Endothelial cell of umbilical vein (primary cell): ENCODE results near the gene ANGPT4. TPM values are rescaled to one million over a fixed set of nuclear protein-coding genes. Genes with fewer than 3 reads are reported as not detected.

Source experiments
- BruUV-seq: library from RNA; stranded (reverse); fragments of 400-500 nt; replicated peaks from 2 replicates; lab custom pipeline; 2021; lab: Mats Ljungman, UMichigan
- CTCF ChIA-PET: fragments of 300-600, 350-600 bp; sonication (Branson Sonifier 250); formaldehyde crosslinking; loops from one replicate; lab custom pipeline; 2021; ENCODE audit warnings: antibody characterized with exemption, inconsistent platforms; lab: Charles Lee
- POLR2A ChIA-PET: fragments of 300-600, 350-600 bp; sonication (Branson Sonifier 250); formaldehyde crosslinking; loops from one replicate; lab custom pipeline; 2021; ENCODE audit warnings: antibody characterized with exemption, inconsistent platforms; lab: Charles Lee
- DNase-seq: peaks from one replicate; pipeline ENCODE4 v3.0.0-alpha.2; 2011; ENCODE audit warnings: low read depth, low spot score
- FAIRE-seq: peaks from 2 replicates; lab custom pipeline; 2011; peaks lifted over from hg19 to GRCh38; lab: Jason Lieb, UNC
- H2AFZ ChIP-seq: 2 replicates; pipeline ENCODE4 v1.6.0; 2012; ENCODE audit warnings: low read depth, low read length, control low read depth, inconsistent platforms
- H3K27ac ChIP-seq: 2 replicates; pipeline ENCODE4 v1.5.1; 2011; ENCODE audit warnings: low read depth, mild to moderate bottlenecking, control low read depth, low read length, moderate library complexity; ENCODE audit not compliant: insufficient read depth
- H3K27me3 ChIP-seq, 2 experiments: 2 replicates each; pipeline versions ENCODE4 v1.6.0 to v1.6.1; 2011; ENCODE audit warnings: low read length in 2 of 2, mixed read lengths in 1 of 2; ENCODE audit not compliant: control insufficient read depth in 2 of 2, insufficient read depth in 2 of 2
- H3K36me3 ChIP-seq, 2 experiments: 2 replicates in 1 of 2; 3 replicates in 1 of 2; pipeline ENCODE4 v1.5.1; 2011; ENCODE audit warnings: low read length in 2 of 2, mild to moderate bottlenecking in 1 of 2, moderate library complexity in 1 of 2; ENCODE audit not compliant: control insufficient read depth in 2 of 2, insufficient read depth in 2 of 2; ENCODE audit errors: extremely low read depth in 1 of 2
- H3K4me1 ChIP-seq: 3 replicates; pipeline ENCODE4 v1.5.1; 2011; ENCODE audit warnings: mild to moderate bottlenecking, low read length; ENCODE audit not compliant: control insufficient read depth, insufficient read depth; ENCODE audit errors: extremely low read depth
- H3K4me2 ChIP-seq: 2 replicates; pipeline ENCODE4 v1.6.1; 2011; ENCODE audit warnings: low read length, control low read depth, mixed read lengths; ENCODE audit not compliant: insufficient read depth
- H3K4me3 ChIP-seq, 3 experiments: fragments of 200-600 bp in 1 of 3; sonication (generic), shearing (Covaris generic) in 1 of 3; replicated peaks in 1 of 3; 2 replicates each; pipeline ENCODE4 v1.5.1; 2011 to 2016; ENCODE audit warnings: control low read depth in 3 of 3, low read length in 3 of 3, mild to moderate bottlenecking in 2 of 3, inconsistent platforms in 1 of 3, low read depth in 1 of 3, moderate library complexity in 1 of 3; ENCODE audit not compliant: insufficient read depth in 1 of 3
- H3K79me2 ChIP-seq: 2 replicates; pipeline ENCODE4 v1.6.0; 2012; ENCODE audit warnings: low read length, inconsistent platforms; ENCODE audit not compliant: control insufficient read depth, insufficient read depth
- H3K9ac ChIP-seq: replicated peaks from 2 replicates; pipeline ENCODE3; 2011; ENCODE audit warnings: low read length, control low read depth; ENCODE audit not compliant: insufficient read depth; ENCODE audit errors: extremely low read depth
- H3K9me1 ChIP-seq: replicated peaks from 3 replicates; pipeline ENCODE4 v1.6.0; 2011; ENCODE audit warnings: mild to moderate bottlenecking, low read length; ENCODE audit not compliant: control insufficient read depth, insufficient read depth; ENCODE audit errors: extremely low read depth
- H3K9me3 ChIP-seq: replicated peaks from 2 replicates; pipeline ENCODE4 v1.5.1; 2012; ENCODE audit warnings: low read length, inconsistent platforms; ENCODE audit not compliant: control insufficient read depth, insufficient read depth
- H4K20me1 ChIP-seq: replicated peaks from 2 replicates; pipeline ENCODE3; 2011; ENCODE audit warnings: mild to moderate bottlenecking, low read length; ENCODE audit not compliant: control insufficient read depth, insufficient read depth; ENCODE audit errors: extremely low read depth
- CTCF ChIP-seq, 2 donors: IDR thresholded peaks; 1 replicate in 1 of 2; 2 replicates in 1 of 2; pipeline ENCODE4 v1.5.1; 2011; ENCODE audit warnings: low read length in 2 of 2, mild to moderate bottlenecking in 2 of 2, moderate library complexity in 2 of 2, control low read depth in 1 of 2, inconsistent platforms in 1 of 2, low read depth in 1 of 2; ENCODE audit not compliant: insufficient read depth in 1 of 2; ENCODE audit errors: extremely low read depth in 1 of 2
- EZH2 ChIP-seq: IDR thresholded peaks from 2 replicates; pipeline ENCODE4 v1.6.1; 2012; ENCODE audit warnings: borderline replicate concordance, low read depth, mild to moderate bottlenecking, moderate library complexity, low read length, inconsistent platforms; ENCODE audit not compliant: severe bottlenecking
- FOS ChIP-seq: IDR thresholded peaks from 2 replicates; pipeline ENCODE4 v1.6.1; 2011; ENCODE audit warnings: mild to moderate bottlenecking, low read length, moderate library complexity, borderline replicate concordance; ENCODE audit not compliant: insufficient read depth
- GATA2 ChIP-seq: IDR thresholded peaks from 2 replicates; pipeline ENCODE4 v1.7.0; 2011; ENCODE audit warnings: low read depth, mild to moderate bottlenecking, moderate library complexity, mixed read lengths, low read length; ENCODE audit not compliant: insufficient read length, insufficient read depth
- JUN ChIP-seq: IDR thresholded peaks from 2 replicates; pipeline ENCODE4 v1.6.1; 2011; ENCODE audit warnings: borderline replicate concordance, low read depth; ENCODE audit not compliant: insufficient read length, insufficient read depth
- MAX ChIP-seq: IDR thresholded peaks from 2 replicates; pipeline ENCODE4 v1.6.1; 2011; ENCODE audit not compliant: insufficient read depth, insufficient read length
- MYC ChIP-seq: IDR thresholded peaks from one replicate; pipeline ENCODE4 v1.6.1; 2011; ENCODE audit warnings: mild to moderate bottlenecking, low read depth, low read length
- POLR2A ChIP-seq: IDR thresholded peaks from 2 replicates; pipeline ENCODE4 v1.6.1; 2012; ENCODE audit warnings: low read depth, mild to moderate bottlenecking, control low read depth, low read length
- POLR2AphosphoS5 ChIP-seq: IDR thresholded peaks from 2 replicates; pipeline ENCODE4 v1.6.1; 2012; ENCODE audit warnings: low read depth, mild to moderate bottlenecking, control low read depth, low read length, moderate library complexity; ENCODE audit not compliant: insufficient read depth
- dilution Hi-C: fragments of 300-500 bp; cut with MboI; formaldehyde crosslinking; loops from one replicate; pipeline ENCODE4 v1.15.0; 2019; ENCODE audit warnings: low sequenced_read_pairs; ENCODE audit not compliant: extremely low pct_ligation_motif_present
- intact Hi-C: fragments of 100-400 bp; cut with micrococcal nuclease; formaldehyde crosslinking; loops from one replicate; pipeline ENCODE4 v1.10.0; 2022
- polyA plus RNA-seq, 4 experiments: library from polyadenylated mRNA; depleted of rRNA in 3 of 4; stranded (reverse) in 3 of 4; unstranded in 1 of 4; fragments of >200 nt; gene quantifications; 2 replicates each; pipeline versions ENCODE4 v1.2.1 to v1.2.3, GENCODE V29; 2011 to 2012; ENCODE audit warnings: missing spikeins in 1 of 4
- total RNA-seq: library from RNA; stranded (reverse); gene quantifications from 2 replicates; pipeline ENCODE4 v1.2.3, GENCODE V29; 2021

Gene ANGPT4
- total and polyA plus RNA-seq, 2 donors (not counting 3 experiments of a cell fraction or from before 2014, with no cell fraction given) = not detected

GRCh38 chr20:933029-933428 is 16.9 kb upstream of the ANGPT4 start:
- H3K27me3 ChIP-seq = peaks cover 0 to 2% of the 10 kb centered on the region in 2 experiments
- no peak overlapping the region for H2AFZ ChIP-seq
- no peaks in the 10 kb centered on the region for H3K79me2 ChIP-seq
- no peaks in the 10 kb centered on the region for H3K9me1 ChIP-seq
- POLR2A ChIA-PET = no interaction called here
- DNase-seq (no peak), FAIRE-seq (no peak)
- H3K4me1 ChIP-seq = no peaks in the 10 kb centered on the region
- intact Hi-C loops = no loop called here
- H3K9me3 ChIP-seq = no peaks in the 10 kb centered on the region
- H3K9ac ChIP-seq = no peak overlapping the region
- H3K27ac ChIP-seq = no peak overlapping the region
- TF ChIP-seq EZH2 (no peak), POLR2AphosphoS5 (no peak), MAX (no peak), GATA2 (no peak), POLR2A (no peak), FOS (no peak), CTCF (IDR thresholded peaks at IDR 0.05; ENCODE audit: extremely low read depth in 1 of 2, insufficient read depth in 1 of 2, low read depth in 1 of 2, low read length in 2 of 2) (no peak), JUN (no peak), MYC (no peak)
- no peaks in the 10 kb centered on the region for H4K20me1 ChIP-seq
- dilution Hi-C loops = no loop called here
- no TSS peak for BruUV-seq
- H3K4me2 ChIP-seq = no peak overlapping the region
- no peaks in the 10 kb centered on the region for H3K36me3 ChIP-seq
- CTCF ChIA-PET = no interaction called here
- no peak overlapping the region for H3K4me3 ChIP-seq
